Daoy (cell line): ENCODE data around the gene UFD1. TPM values are rescaled to one million over a fixed set of nuclear protein-coding genes. Genes with fewer than 3 reads are reported as not detected.
"Not testable (repeated sequence)": the region's sequence is repeated elsewhere in the genome, so short reads cannot be mapped to it uniquely, and the experiment has no call there.

Source experiments
- DNase-seq: peaks from one replicate; pipeline ENCODE4 v3.0.0-alpha.2; 2015; ENCODE audit warnings: low read depth
- total RNA-seq: library from RNA; depleted of rRNA; stranded (reverse); fragments of >200 nt; shearing (Covaris generic); gene quantifications from 2 replicates; pipeline ENCODE4 v1.2.3, GENCODE V29; 2014

Gene UFD1
- total RNA-seq, 1 experiment from 2014 or later: 144 TPM

GRCh38 chr22:19449422-19449767, 29.6 kb downstream of the UFD1 start:
- no peak for DNase-seq

DNA sequence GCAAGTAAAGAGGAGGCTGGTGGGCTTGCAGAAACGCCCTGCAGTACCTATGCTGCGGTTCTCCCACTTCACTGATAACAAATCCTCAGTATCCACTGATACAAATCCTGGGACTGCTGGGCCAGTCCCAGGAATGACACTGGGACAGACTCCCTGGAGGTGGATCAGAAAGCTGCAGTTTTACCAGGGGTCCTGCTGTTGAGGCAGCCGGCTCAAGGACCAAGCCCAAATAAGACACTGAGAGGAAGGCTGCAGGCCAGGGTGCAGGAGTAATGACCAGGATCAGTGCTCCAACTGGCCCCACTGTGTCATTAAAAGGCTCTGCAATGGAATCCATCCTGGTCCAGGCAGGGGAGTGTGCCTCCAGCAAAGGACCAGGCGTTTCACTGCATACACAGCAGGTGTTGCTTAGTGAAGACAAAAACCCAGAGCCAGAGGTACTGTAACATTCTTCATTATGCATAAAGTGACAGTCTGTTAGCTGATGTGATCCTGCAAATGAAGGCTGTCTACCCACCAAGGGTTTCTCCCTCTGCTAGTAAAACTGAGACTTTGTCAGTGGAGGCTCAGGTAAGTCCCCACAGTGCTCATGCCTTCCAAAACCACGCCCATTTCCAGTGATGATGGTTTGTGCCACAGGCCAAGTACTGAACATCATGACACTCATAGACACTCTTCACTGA, 30.1 kb downstream of the UFD1 start:
- no peak for DNase-seq

DNA sequence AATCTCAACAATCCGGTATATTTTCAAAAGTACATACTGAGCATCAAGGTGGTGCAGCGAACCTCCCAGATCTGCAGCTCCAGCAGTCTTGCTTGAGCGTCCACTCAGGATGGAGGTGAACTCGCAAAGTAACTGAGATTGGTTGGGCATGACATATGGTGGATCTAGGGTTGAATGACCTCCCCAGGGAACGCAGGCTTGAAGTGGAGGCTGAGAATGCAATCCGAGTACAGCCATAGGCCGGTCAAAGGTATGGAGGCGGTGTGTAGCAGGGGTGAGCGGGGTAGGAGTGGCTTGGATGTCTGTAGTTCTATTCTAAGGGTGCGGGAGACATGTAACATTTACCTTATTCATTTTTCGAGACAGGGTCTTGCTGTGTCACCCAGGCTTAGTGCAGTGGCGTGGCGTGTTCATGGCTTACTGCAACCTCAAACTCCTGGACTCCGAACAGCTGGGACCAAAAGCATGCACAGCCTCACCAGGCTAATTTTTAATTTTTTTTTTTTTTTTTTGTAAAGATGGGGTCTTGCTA, 30.9 kb downstream of the UFD1 start:
- peak; percentile 77 for DNase-seq

- peak; percentile 92 for DNase-seq
Observed at GRCh38 chr22:19447330-19448075, 31.5 kb downstream of the UFD1 start, which contains the start of gene C22orf39. TSS of gene C22orf39 (minus strand) at chr22:19447711. CDS start at chr22:19447688, 23 bp downstream.

DNA sequence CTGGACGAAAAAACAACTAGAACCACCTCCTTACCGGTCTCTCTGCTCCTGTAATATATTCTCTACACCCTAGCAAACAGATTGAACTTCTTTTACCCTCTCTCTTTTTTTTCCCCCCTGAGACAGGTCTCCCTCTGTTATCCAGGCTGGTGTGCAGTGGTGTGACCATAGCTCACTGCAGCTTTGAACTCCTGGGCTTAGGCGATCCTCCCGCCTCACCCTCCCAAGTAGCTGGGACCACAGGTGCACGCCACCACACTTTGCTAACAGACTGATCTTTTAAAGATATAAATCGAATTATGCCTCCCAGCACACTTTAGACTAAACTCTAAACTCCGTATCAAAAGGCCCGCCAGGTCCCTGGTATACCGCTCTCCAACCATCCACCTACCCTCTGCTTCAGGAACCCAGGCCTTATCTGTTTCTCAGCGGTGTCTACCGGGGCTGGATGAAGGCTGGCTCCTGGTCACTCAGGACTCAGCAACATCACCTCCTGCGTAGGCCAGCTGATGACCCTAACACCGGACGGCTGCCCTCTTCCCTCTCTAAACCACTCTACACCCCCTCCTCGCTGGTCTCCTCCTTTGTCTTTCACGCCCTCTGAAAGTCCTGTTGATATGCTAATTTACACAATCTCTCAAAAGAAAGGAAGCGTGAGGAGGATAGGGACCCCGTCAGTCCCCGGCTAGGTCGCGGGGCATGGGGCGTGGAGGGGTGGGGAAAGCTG, 32.2 kb downstream of the UFD1 start:
- no peak for DNase-seq

DNA sequence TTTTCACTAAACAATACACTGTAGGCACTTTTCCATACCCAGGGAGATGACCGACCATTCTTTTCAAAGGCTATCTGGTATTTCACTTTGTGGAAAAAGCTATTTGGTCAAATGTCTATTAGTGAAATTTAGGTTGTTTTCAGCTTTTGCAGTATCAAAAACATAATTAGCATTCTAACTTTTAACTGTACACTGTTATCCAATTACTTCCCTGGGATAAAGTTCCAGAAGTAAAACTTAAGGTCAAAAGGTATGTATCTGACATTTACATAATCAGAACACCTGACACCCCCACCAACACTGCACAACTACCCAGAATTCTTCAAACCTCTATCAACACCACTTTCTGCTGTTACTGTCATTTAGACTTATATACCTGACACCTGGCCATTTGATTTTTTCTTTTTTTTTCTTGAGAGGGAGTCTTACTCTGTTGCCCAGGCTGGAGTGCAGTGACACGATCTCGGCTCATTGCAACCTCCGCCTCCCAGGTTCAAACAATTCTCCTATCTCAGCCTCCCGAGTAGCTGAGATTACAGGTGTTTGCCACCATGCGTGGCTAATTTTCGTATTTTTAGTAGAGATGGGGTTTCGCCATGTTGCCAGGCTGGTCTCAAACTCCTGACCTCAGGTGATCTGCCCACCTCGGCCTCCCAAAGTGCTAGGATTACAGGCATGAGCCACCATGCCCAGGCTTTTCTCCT, 33.6 kb downstream of the UFD1 start:
- not testable (repeated sequence) for DNase-seq

DNA sequence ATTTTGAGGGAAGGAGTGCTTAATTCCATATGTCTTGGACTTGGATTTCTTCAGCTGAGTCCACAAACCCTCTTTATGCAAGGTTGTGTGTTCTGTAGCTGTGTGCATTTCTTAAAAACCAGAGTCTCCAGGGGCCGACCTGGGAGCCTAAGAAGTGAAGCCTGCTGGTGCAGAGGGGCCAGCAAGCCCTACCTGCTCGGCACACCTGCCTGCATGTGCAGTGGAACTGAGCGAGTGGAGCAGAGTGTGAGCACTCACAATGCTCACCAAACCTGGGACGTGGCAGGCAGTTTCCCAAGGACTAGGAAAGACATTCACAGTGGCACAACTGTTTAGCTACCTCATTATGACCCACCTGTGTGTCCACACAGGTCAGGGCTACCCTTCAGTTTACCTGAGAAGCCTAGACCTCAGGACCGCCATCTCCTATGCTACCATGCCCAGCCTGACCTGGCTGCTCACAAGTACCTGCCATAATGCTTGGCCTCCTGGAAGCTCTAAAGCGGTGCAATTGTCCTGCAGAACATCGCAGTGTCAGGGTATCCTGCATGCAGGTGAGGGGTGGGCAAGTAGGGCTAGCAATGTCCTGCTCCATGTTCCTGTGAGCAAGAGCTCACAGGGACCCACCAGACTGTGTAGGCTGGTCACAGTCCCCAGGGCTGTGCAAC, 35.3 kb downstream of the UFD1 start:
- no peak for DNase-seq

DNA sequence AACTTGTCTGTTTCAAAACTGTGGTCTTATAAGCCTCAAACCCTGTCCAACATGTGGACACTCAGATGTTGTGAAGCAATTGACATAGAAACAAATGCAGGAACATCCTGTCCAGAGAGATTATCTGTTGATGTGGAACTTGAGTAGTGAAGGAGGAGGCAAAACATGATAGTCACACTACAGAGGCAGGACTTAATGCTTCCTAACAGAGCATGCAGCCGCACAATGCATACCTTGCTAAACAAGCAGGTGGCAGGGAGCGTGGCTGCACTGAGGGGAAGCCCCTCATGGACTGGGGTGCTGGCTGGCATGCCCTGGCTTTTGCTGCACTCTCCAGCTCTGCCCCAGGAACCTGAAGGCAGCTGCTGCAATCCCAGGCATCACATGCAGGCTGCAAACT, 36.8 kb downstream of the UFD1 start:
- no peak for DNase-seq

GRCh38 chr22:19440411-19441195, 38.4 kb downstream of the UFD1 start:
- no peak for DNase-seq

GRCh38 chr22:19438298-19438697, 40.7 kb downstream of the UFD1 start:
- no peak for DNase-seq

DNA sequence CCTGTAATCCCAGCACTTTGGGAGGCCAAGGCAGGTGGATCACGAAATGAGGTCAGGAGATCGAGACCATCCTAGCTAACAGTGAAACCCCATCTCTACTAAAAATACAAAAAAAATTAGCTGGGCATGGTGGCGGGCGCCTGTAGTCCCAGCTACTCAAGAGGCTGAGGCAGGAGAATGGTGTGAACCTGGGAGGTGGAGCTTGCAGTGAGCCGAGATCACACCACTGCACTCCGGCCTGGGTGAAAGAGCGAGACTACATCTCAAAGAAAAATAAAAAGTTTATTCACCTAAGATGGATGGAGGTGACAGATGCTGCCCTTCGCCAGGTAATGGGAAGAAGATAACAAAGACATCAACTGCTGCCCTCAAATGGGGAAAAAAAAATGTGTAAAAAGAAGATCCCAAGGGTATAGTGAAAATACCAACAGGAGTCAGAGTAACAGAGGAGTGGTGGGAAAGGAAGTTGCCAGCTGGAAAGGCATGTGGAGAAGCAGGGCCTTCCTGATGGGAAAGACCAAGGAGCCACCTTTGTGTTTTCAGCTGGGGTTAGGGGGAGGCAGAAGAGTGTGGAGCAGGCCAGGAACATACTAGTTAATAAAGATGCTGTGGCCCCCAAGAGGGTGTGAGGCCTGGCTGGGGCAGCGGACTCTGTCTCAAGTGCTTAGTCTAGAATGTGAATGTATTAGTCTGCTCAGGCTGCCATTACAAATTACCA, 42.4 kb downstream of the UFD1 start:
- not testable (repeated sequence) for DNase-seq

- DNase-seq: no peak
Observed at GRCh38 chr22:19434829-19435580, 44.0 kb downstream of the UFD1 start.

- DNase-seq: no peak
Observed at GRCh38 chr22:19434401-19434800, 44.6 kb downstream of the UFD1 start.

DNA sequence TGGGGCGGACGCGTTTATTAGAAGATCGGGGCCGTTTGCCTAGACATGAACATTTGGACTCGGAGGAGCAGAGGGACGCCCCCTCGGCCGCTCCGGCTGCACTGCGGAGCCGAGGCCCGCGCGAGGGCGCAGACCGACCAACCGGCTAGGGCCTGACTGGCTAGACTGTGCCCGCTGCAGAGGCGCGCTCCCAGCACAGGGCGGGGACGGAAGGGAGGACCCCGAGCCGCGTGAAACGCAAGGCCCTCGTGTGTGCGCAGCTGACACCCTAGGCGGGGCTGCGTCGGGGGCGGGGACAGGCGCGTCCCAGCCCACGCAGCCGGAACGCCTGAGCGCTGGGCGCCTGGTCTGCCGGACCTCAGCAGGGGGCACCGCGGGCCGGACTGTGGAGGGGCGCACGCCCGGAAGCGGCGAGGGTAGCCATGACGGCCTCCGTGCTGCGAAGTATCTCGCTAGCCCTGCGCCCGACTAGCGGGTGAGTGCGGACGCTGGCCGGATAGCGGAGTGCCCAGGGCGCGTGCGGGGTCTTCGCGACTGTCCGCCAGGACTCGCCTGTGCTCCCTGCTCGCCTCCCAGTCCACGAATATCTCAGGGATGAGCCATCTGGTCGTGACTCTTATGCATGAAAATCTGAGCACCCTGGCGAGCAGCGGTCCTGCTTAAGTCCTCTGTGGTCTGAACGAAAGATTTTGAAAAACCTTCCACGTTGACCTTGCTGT, 46.7 kb downstream of the UFD1 start, which contains the start of gene MRPL40:
Gene MRPL40 (plus strand): TSS at position 413 of the 719 bp plus-strand sequence. CDS start 10 bp downstream, at position 423.
- peak; percentile 98 for DNase-seq

DNA sequence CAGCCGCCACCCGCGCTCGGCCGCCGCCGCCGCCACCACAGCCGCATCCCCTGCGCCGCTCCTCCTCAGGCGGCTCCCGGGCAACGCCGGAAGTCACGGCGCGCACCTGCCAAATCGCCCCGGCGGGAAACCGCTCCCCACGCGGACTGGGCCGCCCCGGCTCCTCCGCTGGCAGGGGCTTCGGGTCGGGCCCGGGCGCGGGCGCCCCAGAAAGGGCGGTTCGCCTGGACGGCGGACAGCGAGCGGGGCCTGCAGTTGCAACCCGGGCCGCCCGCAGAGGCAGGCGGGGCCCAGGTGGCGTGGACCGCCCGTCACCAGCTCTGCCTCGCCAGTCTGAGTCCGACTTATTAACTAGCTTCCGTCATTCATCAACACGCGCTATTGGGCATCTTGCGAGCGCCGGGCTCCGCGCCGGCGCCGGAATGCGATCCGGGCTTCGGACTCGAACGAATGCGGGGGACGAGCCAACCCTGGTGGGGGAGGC, 47.3 kb downstream of the UFD1 start, which contains the start of gene HIRA:
Gene HIRA (minus strand): TSS at position 85 of the 484 bp plus-strand sequence. CDS start 257 bp downstream, outside the sequence.
- peak; percentile 84 for DNase-seq

DNA sequence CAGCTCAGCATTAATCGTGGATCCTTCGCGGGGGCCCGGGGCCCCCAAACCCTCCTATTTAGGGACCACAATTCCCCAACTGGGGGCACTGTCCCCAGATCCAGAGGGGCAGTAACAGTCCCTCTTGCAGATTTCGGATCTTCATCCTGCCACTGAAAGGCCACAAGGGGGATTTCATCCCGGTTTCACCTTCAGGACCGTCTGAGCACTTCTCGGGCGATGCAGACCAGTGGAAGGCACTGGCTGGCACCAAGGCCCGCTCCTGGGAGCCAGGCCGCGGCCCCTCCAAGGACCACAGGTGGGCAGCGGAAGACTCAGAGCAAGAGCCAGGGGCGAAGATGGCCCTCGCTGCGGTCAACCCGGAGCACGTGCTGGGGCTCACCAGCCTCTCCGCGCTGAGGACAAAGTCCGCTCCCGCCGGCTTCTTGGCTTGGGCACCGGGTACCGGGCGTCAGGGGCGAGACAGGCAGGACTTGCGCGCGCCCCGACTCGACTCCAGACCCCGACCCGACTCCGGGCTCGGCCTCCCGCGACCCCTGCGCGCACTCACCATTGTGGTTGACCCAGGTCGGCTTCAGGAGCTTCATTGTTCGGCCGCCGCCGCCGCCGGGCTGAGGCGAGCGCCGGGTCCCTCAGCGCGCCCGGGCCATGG, 48.0 kb downstream of the UFD1 start:
- peak; percentile 30 for DNase-seq
